ENCODE results near the gene ASAP2.

Gene ASAP2

DNA sequence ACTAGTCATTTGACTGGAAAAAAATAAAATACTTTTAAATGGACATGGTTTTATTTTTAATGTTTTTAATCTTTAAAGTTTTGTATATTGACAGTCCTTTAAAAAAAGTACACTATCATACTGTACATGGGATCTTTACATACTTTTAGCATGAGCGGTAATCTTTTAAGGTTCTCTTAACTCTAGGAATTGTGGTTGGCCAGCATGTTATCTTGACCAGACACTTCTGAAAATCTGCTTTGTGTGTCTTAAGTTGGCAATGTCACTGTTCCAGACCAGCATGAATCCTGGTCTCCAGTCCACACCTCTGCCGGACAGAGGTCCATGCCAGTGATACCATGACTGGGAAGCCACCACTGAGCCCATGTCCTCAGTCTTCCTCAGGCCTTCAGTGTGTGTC, 199.0 kb downstream of the ASAP2 start:
- TF ChIP-seq EZH2phosphoT487 (IDR thresholded peaks at IDR 0.05; ENCODE audit: borderline replicate concordance) = no peak
- H3K9ac ChIP-seq (ENCODE audit: low read depth, low read length, poor library complexity, severe bottlenecking) = no peak overlapping the region
- no peaks in the 10 kb centered on the region for H3K4me1 ChIP-seq (ENCODE audit: insufficient read depth, low read length, poor library complexity, severe bottlenecking)
- H3K9me2 ChIP-seq (replicated peaks; ENCODE audit: low read depth, low read length) = no peaks in the 10 kb centered on the region
- H3F3A ChIP-seq (ENCODE audit: low read depth) = no peaks in the 10 kb centered on the region
- H3K27me3 ChIP-seq (ENCODE audit: insufficient read depth, low read length, poor library complexity, severe bottlenecking) = no peaks in the 10 kb centered on the region
- H3K9me3 ChIP-seq (ENCODE audit: insufficient read depth, low read depth, low read length) = no peaks in the 10 kb centered on the region
- H2AFZ ChIP-seq (ENCODE audit: low read length) = no peak overlapping the region
- H3K4me2 ChIP-seq (ENCODE audit: low read depth, low read length, poor library complexity, severe bottlenecking) = no peak overlapping the region
- H3K36me3 ChIP-seq (ENCODE audit: insufficient read depth, low read length) = peaks cover 15% of the 10 kb centered on the region; the same call in 1 of the 2 replicates
- no peaks in the 10 kb centered on the region for H4K20me1 ChIP-seq (ENCODE audit: insufficient read depth, low read length, poor library complexity, severe bottlenecking)
- H3K4me3 ChIP-seq (ENCODE audit: low read length, poor library complexity, severe bottlenecking) = no peak overlapping the region
- no peaks in the 10 kb centered on the region for H3K79me2 ChIP-seq (ENCODE audit: insufficient read depth, low read length)

DNA sequence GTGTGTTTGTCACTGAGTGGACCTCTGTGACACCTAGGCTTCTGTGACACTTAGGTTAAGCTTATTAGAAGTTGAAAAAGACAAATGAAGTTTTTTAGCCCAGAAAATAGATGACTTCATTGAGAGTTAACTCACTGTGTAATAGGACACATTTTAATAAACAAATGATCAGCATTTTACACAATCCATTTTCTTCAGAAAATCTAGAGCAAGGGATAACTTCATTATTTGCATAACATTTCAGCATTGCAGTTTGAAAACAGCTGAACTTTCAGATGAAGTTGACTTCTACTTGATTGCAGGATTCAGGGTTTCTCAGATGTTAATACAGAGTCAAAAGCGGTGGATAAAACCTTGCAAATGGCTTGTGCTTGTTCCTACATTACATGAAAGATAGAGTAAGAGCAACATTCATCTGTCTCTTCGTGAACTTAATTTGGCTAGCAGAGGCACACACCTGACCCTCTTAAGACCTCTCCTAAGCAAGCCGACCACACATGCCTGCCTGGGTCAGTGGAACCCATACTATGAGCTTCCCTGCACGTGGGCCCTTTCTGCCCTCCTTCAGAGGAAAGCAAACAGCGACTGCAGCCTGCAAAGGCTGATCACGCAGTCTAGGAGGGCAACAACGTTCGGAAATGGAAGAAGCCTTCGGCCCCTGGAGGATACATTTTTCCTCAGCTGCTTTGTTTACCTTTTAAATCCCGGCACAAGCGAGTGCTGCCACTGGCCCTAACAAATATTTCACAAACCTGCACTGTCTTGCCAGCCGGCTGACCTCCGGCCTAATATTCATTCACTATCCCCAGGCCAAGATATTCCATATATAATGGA, 200.1 kb downstream of the ASAP2 start:
- H3K4me2 ChIP-seq (ENCODE audit: low read depth, low read length, poor library complexity, severe bottlenecking) = no peak overlapping the region
- H3K9me3 ChIP-seq (ENCODE audit: insufficient read depth, low read depth, low read length) = no peaks in the 10 kb centered on the region
- no peaks in the 10 kb centered on the region for H3K4me1 ChIP-seq (ENCODE audit: insufficient read depth, low read length, poor library complexity, severe bottlenecking)
- no peak overlapping the region for H3K9ac ChIP-seq (ENCODE audit: low read depth, low read length, poor library complexity, severe bottlenecking)
- H4K20me1 ChIP-seq (ENCODE audit: insufficient read depth, low read length, poor library complexity, severe bottlenecking) = no peaks in the 10 kb centered on the region
- no peaks in the 10 kb centered on the region for H3K27me3 ChIP-seq (ENCODE audit: insufficient read depth, low read length, poor library complexity, severe bottlenecking)
- H3K9me2 ChIP-seq (replicated peaks; ENCODE audit: low read depth, low read length) = no peaks in the 10 kb centered on the region
- no peak overlapping the region for H3K4me3 ChIP-seq (ENCODE audit: low read length, poor library complexity, severe bottlenecking)
- H3K79me2 ChIP-seq (ENCODE audit: insufficient read depth, low read length) = no peaks in the 10 kb centered on the region
- H3F3A ChIP-seq (ENCODE audit: low read depth) = no peaks in the 10 kb centered on the region
- TF ChIP-seq, protein P1, sequence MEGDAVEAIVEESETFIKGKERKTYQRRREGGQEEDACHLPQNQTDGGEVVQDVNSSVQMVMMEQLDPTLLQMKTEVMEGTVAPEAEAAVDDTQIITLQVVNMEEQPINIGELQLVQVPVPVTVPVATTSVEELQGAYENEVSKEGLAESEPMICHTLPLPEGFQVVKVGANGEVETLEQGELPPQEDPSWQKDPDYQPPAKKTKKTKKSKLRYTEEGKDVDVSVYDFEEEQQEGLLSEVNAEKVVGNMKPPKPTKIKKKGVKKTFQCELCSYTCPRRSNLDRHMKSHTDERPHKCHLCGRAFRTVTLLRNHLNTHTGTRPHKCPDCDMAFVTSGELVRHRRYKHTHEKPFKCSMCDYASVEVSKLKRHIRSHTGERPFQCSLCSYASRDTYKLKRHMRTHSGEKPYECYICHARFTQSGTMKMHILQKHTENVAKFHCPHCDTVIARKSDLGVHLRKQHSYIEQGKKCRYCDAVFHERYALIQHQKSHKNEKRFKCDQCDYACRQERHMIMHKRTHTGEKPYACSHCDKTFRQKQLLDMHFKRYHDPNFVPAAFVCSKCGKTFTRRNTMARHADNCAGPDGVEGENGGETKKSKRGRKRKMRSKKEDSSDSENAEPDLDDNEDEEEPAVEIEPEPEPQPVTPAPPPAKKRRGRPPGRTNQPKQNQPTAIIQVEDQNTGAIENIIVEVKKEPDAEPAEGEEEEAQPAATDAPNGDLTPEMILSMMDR (conservative IDR thresholded peaks at IDR 0.05; ENCODE audit: low read length) = no peak
- no peak for TF ChIP-seq EZH2phosphoT487 (IDR thresholded peaks at IDR 0.05; ENCODE audit: borderline replicate concordance)
- peaks cover 12% of the 10 kb centered on the region; the same call in 1 of the 2 replicates for H3K36me3 ChIP-seq (ENCODE audit: insufficient read depth, low read length)
- no peak overlapping the region for H2AFZ ChIP-seq (ENCODE audit: low read length)

DNA sequence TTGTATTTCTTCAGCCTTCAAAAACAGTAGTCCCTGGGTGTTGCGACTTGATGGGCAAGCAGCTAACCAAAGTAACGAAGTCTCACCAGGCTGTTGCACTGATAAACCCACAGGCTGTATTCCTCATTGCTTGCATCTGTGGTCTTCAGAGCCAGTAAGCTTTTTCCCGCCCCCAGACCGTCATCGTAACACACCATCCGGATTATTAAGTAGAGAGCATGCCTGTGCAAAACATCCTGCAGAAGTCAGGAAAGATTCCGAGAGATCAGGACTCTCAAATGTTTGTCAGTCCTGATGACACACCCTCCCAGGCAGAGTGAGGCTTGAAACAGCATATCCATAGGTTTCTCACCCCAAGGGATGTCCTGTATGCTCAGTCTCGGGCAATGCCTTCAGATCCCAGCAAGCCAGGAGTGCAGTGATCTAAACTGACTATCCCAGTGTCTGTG, 200.8 kb downstream of the ASAP2 start:
- Histone ChIP-seq H3K4me3 (ENCODE audit: low read length, poor library complexity, severe bottlenecking) (no peak overlapping the region), H3K9me2 (replicated peaks; ENCODE audit: low read depth, low read length) (no peaks in the 10 kb centered on the region), H3F3A (ENCODE audit: low read depth) (no peaks in the 10 kb centered on the region), H3K79me2 (ENCODE audit: insufficient read depth, low read length) (no peaks in the 10 kb centered on the region), H3K9ac (ENCODE audit: low read depth, low read length, poor library complexity, severe bottlenecking) (no peak overlapping the region), H2AFZ (ENCODE audit: low read length) (no peak overlapping the region), H4K20me1 (ENCODE audit: insufficient read depth, low read length, poor library complexity, severe bottlenecking) (no peaks in the 10 kb centered on the region), H3K4me1 (ENCODE audit: insufficient read depth, low read length, poor library complexity, severe bottlenecking) (no peaks in the 10 kb centered on the region), H3K36me3 (ENCODE audit: insufficient read depth, low read length) (peaks cover 12% of the 10 kb centered on the region; the same call in 1 of the 2 replicates), H3K9me3 (ENCODE audit: insufficient read depth, low read depth, low read length) (no peaks in the 10 kb centered on the region), H3K4me2 (ENCODE audit: low read depth, low read length, poor library complexity, severe bottlenecking) (no peak overlapping the region), H3K27me3 (ENCODE audit: insufficient read depth, low read length, poor library complexity, severe bottlenecking) (no peaks in the 10 kb centered on the region)
- TF ChIP-seq EZH2phosphoT487 (IDR thresholded peaks at IDR 0.05; ENCODE audit: borderline replicate concordance) = no peak

DNA sequence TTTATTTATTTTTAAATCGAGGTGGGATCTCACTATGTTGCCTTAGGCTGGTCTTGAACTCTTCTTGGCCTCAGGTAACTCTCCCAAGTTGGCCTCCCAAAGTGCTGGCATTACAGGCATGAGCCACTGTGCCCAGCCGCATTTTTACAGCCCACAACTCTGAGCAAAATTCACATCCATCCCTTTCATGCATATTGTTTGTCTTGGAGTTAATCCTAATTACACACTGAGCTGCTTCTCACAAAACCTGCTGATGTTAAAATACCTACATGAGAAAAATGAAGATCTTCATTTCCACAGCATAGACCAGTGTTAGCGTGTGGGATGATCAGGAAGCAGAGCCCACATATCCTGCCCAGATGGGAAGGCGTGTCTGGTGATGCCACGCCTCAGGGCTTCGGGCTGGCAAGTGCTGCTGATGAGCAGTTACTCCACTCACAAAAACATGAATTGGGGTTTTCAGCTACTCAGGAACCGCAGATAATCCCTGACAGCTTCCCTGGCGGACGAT, 202.1 kb downstream of the ASAP2 start:
- Histone ChIP-seq H3K36me3 (ENCODE audit: insufficient read depth, low read length) (peaks cover 7% of the 10 kb centered on the region; the same call in 1 of the 2 replicates), H3K9me2 (replicated peaks; ENCODE audit: low read depth, low read length) (no peaks in the 10 kb centered on the region), H4K20me1 (ENCODE audit: insufficient read depth, low read length, poor library complexity, severe bottlenecking) (no peaks in the 10 kb centered on the region), H3K9ac (ENCODE audit: low read depth, low read length, poor library complexity, severe bottlenecking) (no peak overlapping the region), H3K4me3 (ENCODE audit: low read length, poor library complexity, severe bottlenecking) (no peak overlapping the region), H3K27me3 (ENCODE audit: insufficient read depth, low read length, poor library complexity, severe bottlenecking) (no peaks in the 10 kb centered on the region), H3K4me1 (ENCODE audit: insufficient read depth, low read length, poor library complexity, severe bottlenecking) (no peaks in the 10 kb centered on the region), H3K79me2 (ENCODE audit: insufficient read depth, low read length) (no peaks in the 10 kb centered on the region), H2AFZ (ENCODE audit: low read length) (no peak overlapping the region), H3K9me3 (ENCODE audit: insufficient read depth, low read depth, low read length) (no peaks in the 10 kb centered on the region), H3F3A (ENCODE audit: low read depth) (no peaks in the 10 kb centered on the region), H3K4me2 (ENCODE audit: low read depth, low read length, poor library complexity, severe bottlenecking) (no peak overlapping the region)
- TF ChIP-seq, protein P1 (conservative IDR thresholded peaks at IDR 0.05; ENCODE audit: low read length) = no peak
- TF ChIP-seq EZH2phosphoT487 (IDR thresholded peaks at IDR 0.05; ENCODE audit: borderline replicate concordance) = no peak
